Peyer's patch (tissue), 4 donors: ENCODE results near the gene CTSA. TPM values are rescaled to one million over a fixed set of nuclear protein-coding genes. Genes with fewer than 3 reads are reported as not detected.
"Not testable (repeated sequence)": the region's sequence is repeated elsewhere in the genome, so short reads cannot be mapped to it uniquely, and the experiment has no call there.

Experiments used
- DNase-seq, 3 donors: peaks; one replicate each; pipeline ENCODE4 v3.0.0-alpha.2; 2017 to 2019
- H3K27ac ChIP-seq, 4 donors: fragments of 200-600 bp; sonication (generic); one replicate each; pipeline ENCODE4 v1.5.1; 2016 to 2019
- H3K27me3 ChIP-seq, 2 donors: fragments of 200-600 bp; sonication (generic); one replicate each; pipeline ENCODE4 v1.5.1; 2019
- H3K36me3 ChIP-seq, 3 donors: fragments of 200-600 bp; sonication (generic); one replicate each; pipeline ENCODE4 v1.5.1; 2016 to 2019
- H3K4me1 ChIP-seq, 4 donors: fragments of 200-600 bp; sonication (generic); one replicate each; pipeline ENCODE4 v1.5.1; 2016 to 2019
- H3K4me3 ChIP-seq, 4 donors: fragments of 200-600 bp; sonication (generic); 1 replicate in 3 of 4; 2 replicates in 1 of 4; pipeline ENCODE4 v1.5.1; 2016 to 2019; ENCODE audit warnings: mild to moderate bottlenecking in 1 of 4
- H3K9me3 ChIP-seq, 4 donors: fragments of 200-600 bp; sonication (generic); one replicate each; pipeline ENCODE4 v1.5.1; 2016 to 2019; ENCODE audit warnings: mild to moderate bottlenecking in 1 of 4
- POLR2A ChIP-seq, 2 donors: fragments of 450-650 bp; IDR thresholded peaks; one replicate each; pipeline ENCODE4 v1.5.1; 2017; ENCODE audit warnings: antibody characterized with exemption in 2 of 2, mild to moderate bottlenecking in 2 of 2, moderate library complexity in 2 of 2
- total RNA-seq, 4 donors: library from RNA; depleted of rRNA; stranded (reverse); fragments of >200 nt; gene quantifications; one replicate each; pipeline ENCODE4 v1.1.0, GENCODE V29; 2016
- TF ChIP-seq, protein P1 (sequence below), 6 experiments: fragments of 450-650 bp in 4 of 6; fragments of 200-600 bp in 2 of 6; sonication (generic) in 1 of 6; IDR thresholded peaks; one replicate each; pipeline ENCODE4 v1.5.1; 2017 to 2019; ENCODE audit warnings: antibody characterized with exemption in 6 of 6, mild to moderate bottlenecking in 3 of 6, moderate library complexity in 1 of 6

CTSA gene
- total RNA-seq, 4 donors from 2014 or later = 85.0 to 602 (median 258) TPM

DNA sequence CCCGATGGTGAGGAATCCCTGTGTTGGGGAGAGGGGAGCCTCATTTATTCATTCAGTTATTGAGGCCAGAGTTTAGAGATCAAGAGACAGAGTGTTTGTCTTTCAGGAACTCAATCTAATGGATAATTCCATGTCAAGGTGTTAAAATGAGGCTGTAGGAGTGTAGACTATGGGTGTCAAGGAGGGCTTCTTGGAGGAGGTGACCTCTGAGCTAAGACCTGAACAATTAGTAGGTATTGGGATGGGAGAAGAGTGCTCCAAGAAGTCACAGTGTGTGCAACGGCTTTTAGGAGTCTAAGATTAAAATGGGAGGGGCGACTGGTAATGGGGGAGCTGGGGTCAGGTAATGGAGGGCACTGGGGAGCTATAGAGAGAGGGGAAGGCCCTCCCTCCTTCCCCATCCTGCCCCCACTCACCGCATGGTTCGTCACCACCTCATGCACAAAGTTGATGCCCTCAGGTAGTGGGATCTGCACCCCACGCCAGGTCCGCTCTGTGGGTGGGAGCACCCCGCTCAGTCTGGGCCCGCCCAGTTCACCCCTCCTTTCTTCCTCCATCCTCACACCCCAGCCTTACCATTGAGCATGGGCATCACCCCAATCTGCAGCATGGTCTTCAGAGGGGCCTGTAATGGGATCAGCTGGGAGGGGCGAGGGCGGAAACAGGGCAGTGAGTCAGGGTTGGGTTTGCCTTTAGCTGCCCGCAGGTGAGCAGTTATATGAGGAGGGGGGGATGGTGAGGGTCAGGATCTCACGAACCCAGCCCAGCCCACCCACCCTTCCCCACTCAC is 8.1 kb downstream of the CTSA start:
- H3K27ac ChIP-seq = no peak overlapping the region
- no peak overlapping the region for H3K4me3 ChIP-seq
- DNase-seq = no peak
- TF ChIP-seq POLR2A (IDR thresholded peaks at IDR 0.05) = no peak
- TF ChIP-seq, protein P1, sequence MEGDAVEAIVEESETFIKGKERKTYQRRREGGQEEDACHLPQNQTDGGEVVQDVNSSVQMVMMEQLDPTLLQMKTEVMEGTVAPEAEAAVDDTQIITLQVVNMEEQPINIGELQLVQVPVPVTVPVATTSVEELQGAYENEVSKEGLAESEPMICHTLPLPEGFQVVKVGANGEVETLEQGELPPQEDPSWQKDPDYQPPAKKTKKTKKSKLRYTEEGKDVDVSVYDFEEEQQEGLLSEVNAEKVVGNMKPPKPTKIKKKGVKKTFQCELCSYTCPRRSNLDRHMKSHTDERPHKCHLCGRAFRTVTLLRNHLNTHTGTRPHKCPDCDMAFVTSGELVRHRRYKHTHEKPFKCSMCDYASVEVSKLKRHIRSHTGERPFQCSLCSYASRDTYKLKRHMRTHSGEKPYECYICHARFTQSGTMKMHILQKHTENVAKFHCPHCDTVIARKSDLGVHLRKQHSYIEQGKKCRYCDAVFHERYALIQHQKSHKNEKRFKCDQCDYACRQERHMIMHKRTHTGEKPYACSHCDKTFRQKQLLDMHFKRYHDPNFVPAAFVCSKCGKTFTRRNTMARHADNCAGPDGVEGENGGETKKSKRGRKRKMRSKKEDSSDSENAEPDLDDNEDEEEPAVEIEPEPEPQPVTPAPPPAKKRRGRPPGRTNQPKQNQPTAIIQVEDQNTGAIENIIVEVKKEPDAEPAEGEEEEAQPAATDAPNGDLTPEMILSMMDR (IDR thresholded peaks at IDR 0.05) = no peak
- no peaks in the 10 kb centered on the region for H3K27me3 ChIP-seq
- no peaks in the 10 kb centered on the region for H3K9me3 ChIP-seq
- peaks cover 0 to 56% (median 0%) of the 10 kb centered on the region in 3 donors for H3K36me3 ChIP-seq
- no peaks in the 10 kb centered on the region for H3K4me1 ChIP-seq

DNA sequence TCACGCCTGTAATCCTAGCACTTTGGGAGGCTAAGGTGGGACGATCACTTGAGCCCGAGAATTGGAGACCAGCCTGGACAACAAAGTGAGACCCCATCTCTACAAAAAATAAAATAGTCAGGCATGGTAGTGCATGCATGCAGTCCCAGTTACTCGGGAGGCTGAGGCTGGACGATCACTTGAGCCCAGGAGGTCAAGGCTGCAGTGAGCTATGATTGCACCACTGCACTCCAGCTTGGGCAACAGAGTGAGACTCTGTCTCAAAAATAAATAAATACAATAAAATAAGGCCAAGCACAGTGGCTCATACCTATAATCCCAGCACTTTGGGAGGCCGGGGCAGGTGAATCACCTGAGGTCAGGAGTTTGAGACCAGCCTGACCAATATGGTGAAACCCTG is 10.2 kb downstream of the CTSA start:
- H3K27me3 ChIP-seq, DNase-seq, H3K27ac ChIP-seq, H3K4me3 ChIP-seq, H3K9me3 ChIP-seq, H3K4me1 ChIP-seq: not testable (repeated sequence)
- peaks cover 0 to 39% (median 0%) of the 10 kb centered on the region in 3 donors for H3K36me3 ChIP-seq

DNA sequence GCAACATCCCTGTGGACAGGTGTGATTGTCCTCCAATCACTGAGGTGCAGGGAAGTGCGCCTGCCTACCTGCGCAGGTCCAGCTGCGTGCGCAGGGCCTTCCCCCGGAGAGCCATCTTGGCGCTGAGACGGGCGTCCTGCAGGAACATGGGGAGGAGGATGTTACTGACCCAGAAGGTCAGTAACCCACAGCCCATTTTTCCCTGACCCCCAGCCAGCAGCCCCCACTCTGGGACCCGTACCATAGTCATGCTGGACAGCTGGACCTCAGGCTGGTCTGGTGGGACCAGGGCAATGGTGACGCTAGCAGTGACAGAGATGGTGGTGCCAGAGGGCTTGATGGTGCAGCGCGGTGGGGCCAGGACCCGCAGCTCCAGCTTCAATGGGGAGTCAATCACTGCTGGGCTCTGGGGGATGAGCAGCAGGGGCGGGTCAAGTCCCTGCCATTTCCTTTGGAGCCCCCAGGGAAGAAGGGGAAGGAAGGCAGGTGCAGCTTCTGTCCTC is 11.1 kb downstream of the CTSA start:
- TF ChIP-seq, protein P1 (IDR thresholded peaks at IDR 0.05) = no peak
- no peak for TF ChIP-seq POLR2A (IDR thresholded peaks at IDR 0.05)
- Histone ChIP-seq H3K4me1 (no peaks in the 10 kb centered on the region), H3K27me3 (no peaks in the 10 kb centered on the region), H3K4me3 (no peak overlapping the region), H3K36me3 (peaks cover 0 to 30% (median 0%) of the 10 kb centered on the region in 3 donors), H3K9me3 (no peaks in the 10 kb centered on the region), H3K27ac (no peak overlapping the region)
- DNase-seq = no peak

DNA sequence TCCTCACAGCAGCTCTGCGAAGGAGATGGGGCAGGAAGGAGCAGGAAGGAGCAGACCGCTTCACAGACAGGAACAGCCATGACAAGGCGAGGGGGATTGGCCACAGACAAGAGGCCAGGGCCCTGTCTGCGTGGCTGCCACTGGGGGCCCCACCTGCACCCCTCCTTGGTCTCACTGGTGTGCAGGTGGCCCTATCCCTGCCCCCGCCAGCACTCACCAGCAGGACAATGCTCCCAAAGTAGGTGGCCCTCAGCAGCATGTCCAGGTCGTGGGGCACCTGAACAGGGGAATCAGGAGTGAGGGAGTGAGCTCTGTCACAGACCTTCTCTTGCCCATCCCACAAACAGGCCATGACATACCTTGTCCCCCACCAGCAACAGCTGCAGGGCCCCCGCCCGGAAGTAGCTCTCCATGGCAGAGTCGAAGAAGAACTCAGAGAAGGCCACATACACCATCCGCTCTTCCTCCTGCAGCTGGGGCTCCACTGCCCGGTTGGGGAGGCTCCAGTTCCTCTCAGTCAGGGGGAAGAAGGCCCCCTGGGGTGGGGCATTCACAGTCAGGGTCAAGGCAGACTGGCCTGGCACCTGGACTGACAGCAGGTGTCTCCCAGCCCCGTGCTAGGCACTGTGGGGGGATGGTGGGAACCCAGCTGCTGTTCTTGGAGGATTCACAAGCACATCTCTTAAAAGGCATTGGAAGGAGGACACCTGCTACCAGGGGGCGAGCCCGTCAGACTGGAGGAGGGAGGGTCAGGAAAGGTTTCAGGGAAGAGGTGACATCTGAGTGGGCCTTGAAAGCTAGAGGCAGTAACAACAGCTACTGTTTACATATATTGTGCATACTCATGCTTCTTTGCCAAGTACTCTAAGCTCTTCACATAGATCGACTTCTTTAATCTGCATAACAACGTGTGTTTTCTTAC is 13.7 kb downstream of the CTSA start:
- Histone ChIP-seq H3K9me3 (no peaks in the 10 kb centered on the region), H3K36me3 (peaks cover 0 to 5% (median 0%) of the 10 kb centered on the region in 3 donors), H3K4me3 (no peak overlapping the region), H3K27ac (no peak overlapping the region), H3K4me1 (peaks cover 0 to 3% (median 0%) of the 10 kb centered on the region in 4 donors), H3K27me3 (no peaks in the 10 kb centered on the region)
- no peak for DNase-seq
- TF ChIP-seq, protein P1 (IDR thresholded peaks at IDR 0.05) = no peak
- TF ChIP-seq POLR2A (IDR thresholded peaks at IDR 0.05) = no peak

DNA sequence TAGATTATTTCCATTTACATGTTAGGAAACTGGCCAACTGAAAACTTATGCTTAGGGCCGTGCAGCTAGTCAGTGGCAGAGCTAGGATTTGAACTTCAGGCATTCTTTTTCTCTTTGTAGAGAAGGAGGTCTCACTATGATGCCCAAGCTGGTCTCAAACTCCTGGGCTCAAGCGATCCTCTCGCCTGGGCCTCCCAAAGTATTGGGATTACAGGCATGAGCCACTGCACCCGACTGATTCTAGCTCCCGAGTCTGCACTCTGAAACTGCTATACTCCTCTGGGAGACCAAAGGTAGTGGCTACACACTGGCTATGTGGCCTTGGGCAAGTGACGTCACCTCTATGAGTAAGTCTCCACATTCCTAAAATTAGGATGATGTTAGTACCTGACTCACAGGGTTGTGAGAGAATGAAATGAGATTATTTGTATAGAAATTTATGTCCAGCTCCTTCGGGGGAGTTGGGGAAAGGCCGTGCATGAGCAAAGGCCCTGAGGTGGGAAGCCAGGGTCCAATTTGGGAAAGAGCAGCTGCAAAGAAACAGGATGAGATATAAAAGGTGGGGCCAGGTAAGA is 14.5 kb downstream of the CTSA start:
- peaks cover 0 to 3% (median 0%) of the 10 kb centered on the region in 4 donors for H3K4me1 ChIP-seq
- peaks cover 0 to 5% (median 0%) of the 10 kb centered on the region in 3 donors for H3K36me3 ChIP-seq
- TF ChIP-seq POLR2A (IDR thresholded peaks at IDR 0.05) = no peak
- TF ChIP-seq, protein P1 (IDR thresholded peaks at IDR 0.05) = no peak
- DNase-seq = no peak
- H3K27me3 ChIP-seq = no peaks in the 10 kb centered on the region
- no peaks in the 10 kb centered on the region for H3K9me3 ChIP-seq
- no peak overlapping the region for H3K27ac ChIP-seq
- H3K4me3 ChIP-seq = no peak overlapping the region
